ENCODE data around the gene TTC29.

DNA sequence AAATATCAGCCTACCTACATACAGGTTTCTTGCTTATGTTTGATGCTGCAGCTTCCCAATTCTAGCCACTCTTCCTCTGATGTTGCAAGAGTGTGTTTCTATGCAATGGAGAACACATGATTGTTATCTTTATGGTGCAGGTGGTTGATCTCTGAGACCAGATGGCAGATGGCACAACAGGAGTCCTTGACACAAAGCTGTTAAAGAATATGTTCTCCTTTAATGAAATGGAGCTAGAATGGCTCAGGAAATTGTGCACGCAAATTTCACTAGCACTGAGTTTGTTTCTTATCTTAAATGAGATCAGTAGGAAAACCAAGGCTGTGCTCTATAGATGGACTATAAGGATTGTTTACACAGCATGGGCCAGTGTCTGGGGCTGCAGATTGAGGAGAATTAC lies 29.9 kb upstream of the TTC29 start:
- no peak for TF ChIP-seq EZH2phosphoT487 (conservative IDR thresholded peaks at IDR 0.05; ENCODE audit: low read length)
- TF ChIP-seq, protein P1, sequence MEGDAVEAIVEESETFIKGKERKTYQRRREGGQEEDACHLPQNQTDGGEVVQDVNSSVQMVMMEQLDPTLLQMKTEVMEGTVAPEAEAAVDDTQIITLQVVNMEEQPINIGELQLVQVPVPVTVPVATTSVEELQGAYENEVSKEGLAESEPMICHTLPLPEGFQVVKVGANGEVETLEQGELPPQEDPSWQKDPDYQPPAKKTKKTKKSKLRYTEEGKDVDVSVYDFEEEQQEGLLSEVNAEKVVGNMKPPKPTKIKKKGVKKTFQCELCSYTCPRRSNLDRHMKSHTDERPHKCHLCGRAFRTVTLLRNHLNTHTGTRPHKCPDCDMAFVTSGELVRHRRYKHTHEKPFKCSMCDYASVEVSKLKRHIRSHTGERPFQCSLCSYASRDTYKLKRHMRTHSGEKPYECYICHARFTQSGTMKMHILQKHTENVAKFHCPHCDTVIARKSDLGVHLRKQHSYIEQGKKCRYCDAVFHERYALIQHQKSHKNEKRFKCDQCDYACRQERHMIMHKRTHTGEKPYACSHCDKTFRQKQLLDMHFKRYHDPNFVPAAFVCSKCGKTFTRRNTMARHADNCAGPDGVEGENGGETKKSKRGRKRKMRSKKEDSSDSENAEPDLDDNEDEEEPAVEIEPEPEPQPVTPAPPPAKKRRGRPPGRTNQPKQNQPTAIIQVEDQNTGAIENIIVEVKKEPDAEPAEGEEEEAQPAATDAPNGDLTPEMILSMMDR (IDR thresholded peaks at IDR 0.05; ENCODE audit: insufficient read depth, low read length, poor library complexity, severe bottlenecking): no peak
